Ishikawa (cell line): ENCODE results near the gene CEBPG.

Experiments used
- CEBPB ChIP-seq: IDR thresholded peaks from 2 replicates; pipeline ENCODE4 v1.6.1; 2012
- CREB1 ChIP-seq: IDR thresholded peaks from 2 replicates; pipeline ENCODE4 v1.6.1; 2012; ENCODE audit warnings: low read depth
- EGR1 ChIP-seq: IDR thresholded peaks from 2 replicates; pipeline ENCODE4 v1.6.1; 2012
- EP300 ChIP-seq: IDR thresholded peaks from 2 replicates; pipeline ENCODE4 v1.6.1; 2012; ENCODE audit warnings: borderline replicate concordance
- FOXM1 ChIP-seq: IDR thresholded peaks from 2 replicates; pipeline ENCODE4 v1.6.1; 2012; ENCODE audit warnings: low read depth, borderline replicate concordance
- NFIC ChIP-seq: IDR thresholded peaks from 2 replicates; pipeline ENCODE4 v1.6.1; 2012
- RAD21 ChIP-seq: IDR thresholded peaks from 2 replicates; pipeline ENCODE4 v1.6.1; 2012; ENCODE audit warnings: low read depth
- TAF1 ChIP-seq: IDR thresholded peaks from 2 replicates; pipeline ENCODE4 v1.6.1; 2012; ENCODE audit warnings: low read depth, mild to moderate bottlenecking
- TCF12 ChIP-seq: IDR thresholded peaks from 2 replicates; pipeline ENCODE4 v1.6.1; 2012; ENCODE audit warnings: low read depth
- TEAD4 ChIP-seq: IDR thresholded peaks from 2 replicates; pipeline ENCODE4 v1.6.1; 2012
- USF1 ChIP-seq: IDR thresholded peaks from 2 replicates; pipeline ENCODE4 v1.6.1; 2012
- YY1 ChIP-seq: IDR thresholded peaks from 2 replicates; pipeline ENCODE4 v1.6.1; 2012; ENCODE audit warnings: low read depth
- ZBTB7A ChIP-seq: IDR thresholded peaks from 2 replicates; pipeline ENCODE4 v1.6.1; 2012; ENCODE audit warnings: low read depth
- TF ChIP-seq, protein P1 (sequence below): IDR thresholded peaks from 2 replicates; pipeline ENCODE4 v1.6.1; 2012
- TF ChIP-seq, protein P2 (sequence below): IDR thresholded peaks from 2 replicates; pipeline ENCODE4 v1.6.1; 2012; ENCODE audit warnings: low read depth, mild to moderate bottlenecking

Gene CEBPG

GRCh38 chr19:33412601-33413425, 39.3 kb downstream of the CEBPG start:
- TF ChIP-seq ZBTB7A (no peak), FOXM1 (no peak), TCF12 (no peak), USF1 (no peak), EGR1 (no peak), TEAD4 (no peak), CREB1 (no peak), RAD21 (no peak), TAF1 (no peak), YY1 (no peak), EP300 (no peak), CEBPB (no peak), NFIC (no peak)
- TF ChIP-seq, protein P1, sequence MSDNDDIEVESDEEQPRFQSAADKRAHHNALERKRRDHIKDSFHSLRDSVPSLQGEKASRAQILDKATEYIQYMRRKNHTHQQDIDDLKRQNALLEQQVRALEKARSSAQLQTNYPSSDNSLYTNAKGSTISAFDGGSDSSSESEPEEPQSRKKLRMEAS: no peak
- TF ChIP-seq, protein P2, sequence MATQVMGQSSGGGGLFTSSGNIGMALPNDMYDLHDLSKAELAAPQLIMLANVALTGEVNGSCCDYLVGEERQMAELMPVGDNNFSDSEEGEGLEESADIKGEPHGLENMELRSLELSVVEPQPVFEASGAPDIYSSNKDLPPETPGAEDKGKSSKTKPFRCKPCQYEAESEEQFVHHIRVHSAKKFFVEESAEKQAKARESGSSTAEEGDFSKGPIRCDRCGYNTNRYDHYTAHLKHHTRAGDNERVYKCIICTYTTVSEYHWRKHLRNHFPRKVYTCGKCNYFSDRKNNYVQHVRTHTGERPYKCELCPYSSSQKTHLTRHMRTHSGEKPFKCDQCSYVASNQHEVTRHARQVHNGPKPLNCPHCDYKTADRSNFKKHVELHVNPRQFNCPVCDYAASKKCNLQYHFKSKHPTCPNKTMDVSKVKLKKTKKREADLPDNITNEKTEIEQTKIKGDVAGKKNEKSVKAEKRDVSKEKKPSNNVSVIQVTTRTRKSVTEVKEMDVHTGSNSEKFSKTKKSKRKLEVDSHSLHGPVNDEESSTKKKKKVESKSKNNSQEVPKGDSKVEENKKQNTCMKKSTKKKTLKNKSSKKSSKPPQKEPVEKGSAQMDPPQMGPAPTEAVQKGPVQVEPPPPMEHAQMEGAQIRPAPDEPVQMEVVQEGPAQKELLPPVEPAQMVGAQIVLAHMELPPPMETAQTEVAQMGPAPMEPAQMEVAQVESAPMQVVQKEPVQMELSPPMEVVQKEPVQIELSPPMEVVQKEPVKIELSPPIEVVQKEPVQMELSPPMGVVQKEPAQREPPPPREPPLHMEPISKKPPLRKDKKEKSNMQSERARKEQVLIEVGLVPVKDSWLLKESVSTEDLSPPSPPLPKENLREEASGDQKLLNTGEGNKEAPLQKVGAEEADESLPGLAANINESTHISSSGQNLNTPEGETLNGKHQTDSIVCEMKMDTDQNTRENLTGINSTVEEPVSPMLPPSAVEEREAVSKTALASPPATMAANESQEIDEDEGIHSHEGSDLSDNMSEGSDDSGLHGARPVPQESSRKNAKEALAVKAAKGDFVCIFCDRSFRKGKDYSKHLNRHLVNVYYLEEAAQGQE: no peak

GRCh38 chr19:33413426-33413725, 39.9 kb downstream of the CEBPG start:
- TF ChIP-seq EP300: no peak
- no peak for TF ChIP-seq FOXM1
- no peak for TF ChIP-seq USF1
- no peak for TF ChIP-seq TCF12
- TF ChIP-seq NFIC: no peak
- no peak for TF ChIP-seq YY1
- no peak for TF ChIP-seq TAF1
- TF ChIP-seq TEAD4: no peak
- no peak for TF ChIP-seq ZBTB7A
- TF ChIP-seq, protein P1: no peak
- no peak for TF ChIP-seq CEBPB
- TF ChIP-seq, protein P2: no peak
- TF ChIP-seq CREB1: no peak
- TF ChIP-seq RAD21: no peak
- TF ChIP-seq EGR1: no peak

- TF ChIP-seq ZBTB7A: no peak
- no peak for TF ChIP-seq CEBPB
Observed at GRCh38 chr19:33413868-33414666, 40.6 kb downstream of the CEBPG start.

- no peak for TF ChIP-seq USF1
- no peak for TF ChIP-seq RAD21
- no peak for TF ChIP-seq CREB1
Observed at GRCh38 chr19:33414667-33415605, 41.4 kb downstream of the CEBPG start.
